ENCODE results near the gene RAPGEF3. TPM values are rescaled to one million over a fixed set of nuclear protein-coding genes. Genes with fewer than 3 reads are reported as not detected.

RAPGEF3 gene
- total RNA-seq, 1 donor from 2014 or later, result 37.3 TPM

DNA sequence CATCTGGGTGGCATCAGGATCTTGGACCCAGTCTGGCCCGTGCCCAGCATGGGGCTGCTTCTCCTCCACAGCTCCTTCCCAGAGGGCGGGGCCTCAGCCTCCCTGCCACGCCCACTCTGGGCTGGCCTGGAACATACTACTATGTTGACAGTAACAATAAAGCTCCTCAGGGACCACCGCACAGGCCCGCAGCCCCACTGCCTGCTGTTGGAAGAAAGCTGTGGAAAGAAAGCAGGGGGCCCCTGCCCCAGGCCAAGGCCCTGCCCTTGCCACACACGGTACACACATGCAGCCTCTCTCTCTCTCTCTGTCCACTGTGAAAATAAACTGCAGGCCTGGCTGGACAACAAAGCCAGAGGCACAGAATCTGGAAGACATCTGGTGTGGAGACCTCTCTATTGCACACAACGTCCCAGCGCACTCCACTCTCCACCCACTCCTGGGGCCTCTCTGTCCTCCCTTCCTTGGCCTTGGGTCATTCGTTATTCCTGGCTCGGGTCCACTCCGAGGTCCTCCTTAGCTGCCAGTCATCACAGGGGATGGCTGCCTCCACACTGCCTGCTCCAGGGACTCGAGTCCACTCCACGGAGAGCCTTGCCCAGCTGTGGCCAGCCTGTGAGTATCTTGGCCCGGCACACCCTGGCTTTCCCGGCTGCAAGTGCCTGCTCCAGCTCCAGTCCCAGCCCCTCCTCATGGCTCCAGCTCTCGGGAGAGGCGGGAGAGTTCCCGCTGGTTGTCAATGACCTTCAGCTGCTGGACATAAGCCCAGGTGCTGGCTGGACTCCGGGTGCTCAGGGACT lies 21.6 kb downstream of the RAPGEF3 start:
- intact Hi-C loops (cut with DNase I), result loop anchor here (1.0 to 2.0 kb wide), 2 partner anchors 16 to 20 kb away; no protein-coding TSS in a partner anchor
- DNase-seq (ENCODE audit: missing footprints), result peak; percentile 93
- peak; percentile 87 for ATAC-seq

GRCh38 chr12:47736216-47736615 lies 22.5 kb downstream of the RAPGEF3 start:
- DNase-seq (ENCODE audit: missing footprints), result no peak
- no peak for ATAC-seq

GRCh38 chr12:47735649-47736048 lies 23.0 kb downstream of the RAPGEF3 start:
- ATAC-seq, result no peak
- no peak for DNase-seq (ENCODE audit: missing footprints)
- intact Hi-C loops (cut with DNase I), result loop anchor here (2.0 kb wide), 1 partner anchor 19 kb away; no protein-coding TSS in a partner anchor

More at GRCh38 chr12:47736216-47736615, 22.5 kb downstream of the RAPGEF3 start:
- intact Hi-C loops (cut with DNase I), result loop anchor here (2.0 kb wide), 1 partner anchor 19 kb away; no protein-coding TSS in a partner anchor

- intact Hi-C loops (cut with DNase I), result no loop called here
- no peak for ATAC-seq
Measured at GRCh38 chr12:47734725-47735480, 23.8 kb downstream of the RAPGEF3 start.

DNA sequence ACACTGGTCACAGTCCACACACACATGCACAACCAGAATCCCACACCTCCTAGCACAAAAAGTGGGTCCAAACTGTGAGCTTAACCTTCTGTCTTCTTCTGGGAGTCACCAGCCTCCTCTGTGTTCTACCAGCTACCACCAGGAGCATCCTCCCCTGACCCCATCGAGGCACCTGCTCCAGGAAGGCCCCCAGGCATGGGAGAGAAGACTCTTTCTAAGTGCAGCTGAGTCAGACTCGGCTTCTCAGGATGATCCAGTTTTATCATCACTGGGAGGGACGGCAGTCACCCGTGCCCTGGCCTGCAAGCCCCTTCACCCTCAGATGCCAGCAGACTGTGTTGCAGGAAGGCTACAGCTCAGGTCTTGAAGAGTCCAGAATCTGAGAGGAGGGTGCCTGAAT lies 25.5 kb downstream of the RAPGEF3 start:
- DNase-seq (ENCODE audit: missing footprints) (no peak), ATAC-seq (no peak)
- intact Hi-C loops (cut with DNase I), result no loop called here

More at GRCh38 chr12:47734725-47735480, 23.8 kb downstream of the RAPGEF3 start:
- no peak for DNase-seq (ENCODE audit: missing footprints)

DNA sequence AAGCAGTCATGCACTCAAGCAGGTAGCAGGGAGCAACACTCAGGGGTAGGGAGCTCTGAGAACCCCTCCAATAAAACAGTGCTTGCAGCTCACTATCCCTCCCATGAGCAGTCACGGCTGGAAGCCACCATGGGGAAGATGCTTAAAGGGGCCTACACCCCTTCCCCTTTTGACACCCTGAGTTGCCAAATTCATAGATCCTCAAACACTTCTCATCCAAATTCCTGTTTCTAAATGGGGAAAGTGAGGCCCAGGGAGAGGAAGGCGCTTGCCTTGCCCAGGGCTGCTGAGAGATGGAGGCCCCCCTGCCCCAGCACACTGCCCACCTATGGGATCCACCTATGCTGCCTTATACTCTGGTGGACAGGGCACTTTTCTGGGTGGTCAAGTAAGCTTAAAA lies 26.2 kb downstream of the RAPGEF3 start:
- intact Hi-C loops (cut with DNase I), result no loop called here
- DNase-seq (ENCODE audit: missing footprints) (no peak), ATAC-seq (no peak)

- DNase-seq (ENCODE audit: missing footprints), result no peak
- intact Hi-C loops (cut with DNase I), result no loop called here
- ATAC-seq, result no peak
Measured at GRCh38 chr12:47731723-47732122, 27.0 kb downstream of the RAPGEF3 start.

- no peak for ATAC-seq
- DNase-seq (ENCODE audit: missing footprints), result no peak
- intact Hi-C loops (cut with DNase I), result no loop called here
Measured at GRCh38 chr12:47730341-47730744, 28.3 kb downstream of the RAPGEF3 start.

DNA sequence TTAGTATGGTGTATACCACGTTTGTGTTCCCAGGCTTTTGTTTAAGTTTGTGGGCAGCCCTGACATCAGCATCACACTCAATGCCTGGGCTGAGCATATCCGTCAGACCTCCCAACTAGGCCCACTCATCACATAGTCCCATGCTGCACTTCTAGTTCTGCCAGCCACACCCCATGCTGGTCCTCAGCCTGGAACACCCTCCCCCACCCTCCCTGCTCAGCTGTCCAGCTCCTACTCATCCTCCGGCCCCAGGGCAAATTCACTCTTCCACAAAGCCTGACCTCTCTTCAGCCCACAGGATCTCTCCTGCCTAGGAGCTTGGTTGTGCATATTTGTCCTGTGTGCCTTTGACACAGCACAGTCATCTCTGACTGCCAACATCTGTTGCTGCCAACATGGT lies 29.4 kb downstream of the RAPGEF3 start:
- ATAC-seq, result peak; percentile 15
- intact Hi-C loops (cut with DNase I), result no loop called here
- no peak for DNase-seq (ENCODE audit: missing footprints)

DNA sequence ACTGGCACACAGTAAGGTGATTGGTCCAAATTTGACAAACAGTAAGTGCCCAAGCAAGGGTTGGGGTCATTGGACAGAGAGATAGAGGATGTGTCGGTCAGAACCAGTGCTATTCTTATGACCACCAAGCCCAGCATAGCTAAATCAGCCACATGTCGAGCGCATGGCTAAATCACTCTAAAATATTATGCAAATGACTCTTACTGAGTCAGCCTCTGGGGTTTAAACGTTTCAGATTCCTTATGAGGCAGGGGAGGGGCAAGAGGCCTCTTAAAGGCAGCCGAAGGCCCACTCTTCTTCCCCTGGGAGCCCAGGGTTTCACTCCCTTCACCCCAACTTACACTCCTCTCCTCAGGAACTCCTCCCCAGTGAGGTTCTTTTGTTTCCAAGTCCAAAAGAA lies 32.8 kb downstream of the RAPGEF3 start:
- ATAC-seq, result no peak
- intact Hi-C loops (cut with DNase I), result no loop called here
- DNase-seq (ENCODE audit: missing footprints), result no peak

DNA sequence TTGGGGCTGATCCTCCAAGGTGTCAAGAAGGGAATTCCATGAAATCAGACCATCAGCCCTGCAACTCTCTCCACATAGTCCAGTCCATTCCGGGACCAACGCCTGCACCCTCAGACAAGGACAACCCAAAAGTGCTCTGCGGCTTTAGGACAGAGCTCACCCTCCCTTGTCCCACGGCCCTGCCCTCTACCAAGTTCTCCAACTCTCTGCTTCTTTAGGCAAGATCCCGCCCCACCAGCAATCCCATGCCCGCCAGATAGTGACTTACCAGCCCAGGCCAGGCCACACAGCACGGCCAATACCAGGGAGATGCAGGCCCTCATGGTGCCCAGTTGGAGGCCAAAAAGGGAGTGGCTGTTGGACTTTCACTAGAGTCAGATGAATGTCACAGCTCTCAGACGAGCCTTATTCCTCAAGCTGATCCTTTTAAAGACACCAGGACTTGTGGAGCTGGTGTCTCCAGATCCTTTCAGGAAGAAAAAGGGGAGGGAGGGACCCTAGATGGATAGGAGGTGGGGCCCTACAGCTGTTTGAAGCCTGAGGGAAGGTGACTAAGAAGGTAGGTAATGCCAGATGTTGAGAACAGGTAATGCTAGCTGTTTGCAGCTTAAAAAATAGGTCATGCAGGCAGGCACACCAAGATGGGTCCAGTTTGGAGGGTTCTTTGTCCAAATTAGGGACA lies 33.4 kb downstream of the RAPGEF3 start, which contains the start of gene ENDOU:
ENDOU (minus strand) TSS at position 400 of the 682 bp plus-strand sequence; CDS start at position 323, 77 bp downstream.
- no peak for ATAC-seq
- intact Hi-C loops (cut with DNase I), result no loop called here
- DNase-seq (ENCODE audit: missing footprints), result no peak

- intact Hi-C loops (cut with DNase I), result no loop called here
- no peak for DNase-seq (ENCODE audit: missing footprints)
- ATAC-seq, result no peak
Measured at GRCh38 chr12:47722941-47723631, 35.6 kb downstream of the RAPGEF3 start.

DNA sequence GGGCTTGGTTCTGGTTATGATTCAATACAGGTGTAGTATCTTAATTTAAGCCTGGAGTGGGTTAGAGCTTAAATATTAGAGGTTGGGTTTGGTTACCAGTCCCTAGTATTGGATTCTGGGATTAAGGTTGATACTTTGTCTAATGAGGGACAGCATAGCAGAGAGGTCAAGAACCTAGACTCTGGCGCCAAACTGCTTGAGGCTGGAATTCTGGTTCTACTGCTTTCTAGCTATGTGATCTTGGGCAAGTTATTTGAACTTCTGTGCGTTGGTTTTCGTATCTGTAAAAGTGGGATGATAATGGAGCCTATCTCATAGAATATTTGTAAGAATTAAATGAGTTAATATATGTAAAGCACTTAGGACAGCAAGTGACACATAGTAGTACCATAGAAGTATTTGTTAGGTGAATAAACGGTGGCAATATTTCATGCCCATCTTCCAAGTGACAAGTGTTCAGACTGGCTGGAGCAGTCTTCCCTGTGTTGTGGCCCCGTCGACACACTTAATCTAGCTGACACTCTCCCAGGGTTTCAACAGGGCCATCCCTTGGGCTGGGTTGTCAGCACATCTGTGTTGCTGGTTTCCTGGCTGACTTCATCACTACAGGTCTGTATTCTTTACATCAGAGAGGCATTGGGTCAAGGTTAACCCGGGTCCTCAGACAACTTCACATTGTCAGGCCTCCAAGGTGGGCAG lies 36.4 kb downstream of the RAPGEF3 start:
- intact Hi-C loops (cut with DNase I), result no loop called here
- DNase-seq (ENCODE audit: missing footprints) (no peak), ATAC-seq (no peak)

GRCh38 chr12:47721431-47721973 lies 37.2 kb downstream of the RAPGEF3 start:
- intact Hi-C loops (cut with DNase I), result no loop called here
- ATAC-seq (no peak), DNase-seq (ENCODE audit: missing footprints) (no peak)

- intact Hi-C loops (cut with DNase I), result loop anchor here (10.0 kb wide), 1 partner anchor 246 kb away; the partner anchor contains the start of gene TMEM106C
- no peak for DNase-seq (ENCODE audit: missing footprints)
- ATAC-seq, result no peak
Measured at GRCh38 chr12:47718531-47718930, 40.1 kb downstream of the RAPGEF3 start.

DNA sequence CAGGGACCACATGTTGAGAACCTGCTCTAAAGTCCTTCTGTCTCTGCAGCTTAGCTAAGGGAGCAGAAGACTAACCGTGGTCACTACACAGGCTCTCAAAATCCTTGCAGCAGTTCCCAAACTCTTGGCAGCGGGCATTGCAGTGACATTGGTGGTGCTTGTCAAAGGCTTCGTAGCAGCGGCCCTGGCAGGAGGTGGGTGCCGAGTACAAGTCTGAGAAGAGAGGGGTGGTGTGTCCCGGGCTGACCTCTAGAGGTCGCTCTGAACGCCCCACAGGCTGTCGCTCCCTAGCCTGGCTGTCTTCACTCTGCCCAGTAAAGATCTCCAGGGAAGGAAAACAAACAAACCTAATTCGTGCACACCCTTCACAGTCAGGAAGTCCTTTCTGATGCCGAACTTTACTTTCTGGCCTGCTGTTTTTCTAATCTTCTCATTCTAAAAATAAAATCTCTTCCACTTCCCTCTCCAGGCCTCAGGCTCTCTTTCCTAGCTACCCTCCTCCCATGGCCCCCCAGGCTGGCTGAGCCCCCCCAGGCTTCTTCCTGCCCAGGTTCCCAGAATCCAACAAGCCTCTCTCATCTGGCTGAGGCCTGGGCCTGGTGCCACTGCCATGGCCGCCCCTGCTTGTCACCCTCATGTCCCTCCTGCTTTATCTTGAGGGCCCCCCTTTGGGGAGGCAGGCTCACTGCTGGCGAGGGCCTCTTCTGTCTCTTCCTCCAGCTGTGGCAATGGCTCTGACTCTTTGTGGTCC lies 41.1 kb downstream of the RAPGEF3 start:
- intact Hi-C loops (cut with DNase I), result loop anchor here (1.0 to 10.0 kb wide), 4 partner anchors 19 to 247 kb away; partner anchors contain the start of gene TMEM106C

DNA sequence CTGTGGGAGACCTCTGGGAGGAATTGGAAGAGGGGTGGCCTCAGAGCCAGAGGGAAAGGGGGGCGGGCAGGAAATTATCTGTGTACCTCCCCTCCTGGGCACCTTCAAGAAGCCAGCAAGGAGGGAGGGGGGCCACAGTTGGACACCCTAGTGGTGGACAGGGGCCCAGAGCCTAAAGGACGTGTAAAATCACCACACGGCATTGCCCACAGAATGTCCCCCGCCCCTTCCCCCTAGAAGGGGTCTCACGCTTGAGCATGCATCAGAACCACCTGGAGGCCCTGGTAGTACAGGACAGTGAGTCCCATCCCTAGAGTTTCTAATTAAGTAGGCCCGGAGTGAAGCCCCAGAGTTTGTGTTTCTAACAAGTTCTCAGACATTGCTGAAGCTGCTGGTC lies 41.6 kb downstream of the RAPGEF3 start:
- no peak for DNase-seq (ENCODE audit: missing footprints)
- no peak for ATAC-seq
- intact Hi-C loops (cut with DNase I), result loop anchor here (1.0 to 10.0 kb wide), 4 partner anchors 20 to 248 kb away; partner anchors contain the start of gene TMEM106C

More for the DNA sequence above, 41.1 kb downstream of the RAPGEF3 start:
- DNase-seq (ENCODE audit: missing footprints) (peak; percentile 90), ATAC-seq (peak; percentile 93)
